Mucosa of descending colon (tissue), 3 donors: ENCODE measurements around the gene SNAP91. TPM values are rescaled to one million over a fixed set of nuclear protein-coding genes. Genes with fewer than 3 reads are reported as not detected.
"Not testable (repeated sequence)": the region's sequence is repeated elsewhere in the genome, so short reads cannot be mapped to it uniquely, and the experiment has no call there.

Experiments used
- ATAC-seq: fragments of 200-7000 bp; cut with Tn5 transposase; one replicate; pipeline ENCODE4 v1.9.1; 2020; ENCODE audit warnings: mild to moderate bottlenecking, moderate library complexity
- DNase-seq, 3 donors: peaks; one replicate each; pipeline ENCODE4 v3.0.0-alpha.2; 2020
- H3K36me3 ChIP-seq: fragments of 200-600 bp; one replicate; pipeline ENCODE4 v1.8.0; 2021; ENCODE audit warnings: low read depth, mild to moderate bottlenecking
- H3K4me1 ChIP-seq: fragments of 200-600 bp; one replicate; pipeline ENCODE4 v1.8.0; 2021; ENCODE audit warnings: low read depth, mild to moderate bottlenecking
- H3K4me3 ChIP-seq: fragments of 200-600 bp; one replicate; pipeline ENCODE4 v1.8.0; 2021; ENCODE audit warnings: mild to moderate bottlenecking
- H3K9me3 ChIP-seq: fragments of 200-600 bp; one replicate; pipeline ENCODE4 v1.8.0; 2021; ENCODE audit warnings: mild to moderate bottlenecking
- intact Hi-C, 2 donors: fragments of 100-400 bp; cut with DNase I in 1 of 2; cut with micrococcal nuclease in 1 of 2; formaldehyde crosslinking; loops; one replicate each; pipeline versions ENCODE4 v1.11.0 to v1.11.1; 2022; cut with DNase I, micrococcal nuclease
- total RNA-seq, 3 donors: library from RNA; stranded (reverse); fragmentation: NEBNext Ultra II Directional in 2 of 3; extraction: Animal tissue kit (Norgen Biotek cat#: 25700) in 2 of 3; gene quantifications; one replicate each; pipeline versions ENCODE4 v1.2.1 to v1.2.4, GENCODE V29; 2021 to 2023
- TF ChIP-seq, protein P1 (sequence below): fragments of 200-600 bp; IDR thresholded peaks from one replicate; pipeline ENCODE4 v1.8.0; 2022; ENCODE audit warnings: antibody characterized with exemption, mild to moderate bottlenecking
- donor health status: DM: no; HTN: no; CAD: no; lungs with moderate emphysema.
- donor health status: DM: no; HTN: no; CAD: no.
- donor health status: DM: no; HTN: yes; CAD: no.

The SNAP91 gene
- total RNA-seq, 3 donors from 2014 or later, result 0.29 to 3.5 (median 0.49) TPM

DNA sequence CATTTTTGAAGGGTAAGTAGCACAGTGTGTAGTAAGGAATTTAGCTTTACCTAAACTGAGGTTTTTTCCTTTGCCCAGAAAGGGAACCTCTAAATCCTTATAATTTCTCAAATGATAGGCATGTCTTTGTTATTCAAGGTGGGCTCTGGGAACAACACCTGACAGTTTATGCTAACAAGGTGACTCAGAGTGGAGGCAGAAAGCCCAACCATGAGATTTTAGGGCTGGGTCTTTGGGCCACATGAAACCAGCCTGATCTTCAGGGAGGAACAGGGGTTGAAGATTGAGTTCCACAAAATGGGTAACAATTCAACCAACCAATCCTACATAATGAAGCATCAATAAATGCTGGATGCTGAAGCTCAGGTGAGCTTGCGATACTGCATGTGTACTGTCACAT is 149.9 kb downstream of the SNAP91 start:
- Histone ChIP-seq H3K9me3 (no peaks in the 10 kb centered on the region), H3K4me3 (no peak overlapping the region), H3K36me3 (no peaks in the 10 kb centered on the region), H3K4me1 (no peaks in the 10 kb centered on the region)
- DNase-seq (no peak), ATAC-seq (no peak)
- TF ChIP-seq, protein P1, sequence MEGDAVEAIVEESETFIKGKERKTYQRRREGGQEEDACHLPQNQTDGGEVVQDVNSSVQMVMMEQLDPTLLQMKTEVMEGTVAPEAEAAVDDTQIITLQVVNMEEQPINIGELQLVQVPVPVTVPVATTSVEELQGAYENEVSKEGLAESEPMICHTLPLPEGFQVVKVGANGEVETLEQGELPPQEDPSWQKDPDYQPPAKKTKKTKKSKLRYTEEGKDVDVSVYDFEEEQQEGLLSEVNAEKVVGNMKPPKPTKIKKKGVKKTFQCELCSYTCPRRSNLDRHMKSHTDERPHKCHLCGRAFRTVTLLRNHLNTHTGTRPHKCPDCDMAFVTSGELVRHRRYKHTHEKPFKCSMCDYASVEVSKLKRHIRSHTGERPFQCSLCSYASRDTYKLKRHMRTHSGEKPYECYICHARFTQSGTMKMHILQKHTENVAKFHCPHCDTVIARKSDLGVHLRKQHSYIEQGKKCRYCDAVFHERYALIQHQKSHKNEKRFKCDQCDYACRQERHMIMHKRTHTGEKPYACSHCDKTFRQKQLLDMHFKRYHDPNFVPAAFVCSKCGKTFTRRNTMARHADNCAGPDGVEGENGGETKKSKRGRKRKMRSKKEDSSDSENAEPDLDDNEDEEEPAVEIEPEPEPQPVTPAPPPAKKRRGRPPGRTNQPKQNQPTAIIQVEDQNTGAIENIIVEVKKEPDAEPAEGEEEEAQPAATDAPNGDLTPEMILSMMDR, result no peak
- intact Hi-C loops, result no loop called here

DNA sequence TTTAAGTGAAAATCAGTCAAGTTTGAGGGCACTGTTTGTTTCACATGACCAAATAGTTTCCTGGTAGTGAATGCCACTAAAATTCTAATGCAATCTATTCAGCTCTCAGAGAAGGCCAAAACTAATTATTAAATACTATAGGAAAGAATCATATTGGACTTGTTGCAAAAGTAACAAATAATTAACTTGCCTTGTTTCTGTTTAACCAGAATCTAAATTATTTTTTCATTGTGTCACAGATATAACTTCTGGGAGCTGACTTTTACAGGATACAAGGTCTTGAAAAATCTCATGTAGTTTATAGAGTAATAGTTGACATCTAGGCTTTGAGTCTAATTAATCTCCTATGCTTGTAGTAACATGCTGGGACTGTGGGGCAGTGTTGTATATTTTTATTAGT is 152.0 kb downstream of the SNAP91 start:
- Histone ChIP-seq H3K4me3 (no peak overlapping the region), H3K9me3 (no peaks in the 10 kb centered on the region), H3K4me1 (no peaks in the 10 kb centered on the region), H3K36me3 (no peaks in the 10 kb centered on the region)
- ATAC-seq (no peak), DNase-seq (no peak)
- TF ChIP-seq, protein P1, result no peak
- intact Hi-C loops, result no loop called here

DNA sequence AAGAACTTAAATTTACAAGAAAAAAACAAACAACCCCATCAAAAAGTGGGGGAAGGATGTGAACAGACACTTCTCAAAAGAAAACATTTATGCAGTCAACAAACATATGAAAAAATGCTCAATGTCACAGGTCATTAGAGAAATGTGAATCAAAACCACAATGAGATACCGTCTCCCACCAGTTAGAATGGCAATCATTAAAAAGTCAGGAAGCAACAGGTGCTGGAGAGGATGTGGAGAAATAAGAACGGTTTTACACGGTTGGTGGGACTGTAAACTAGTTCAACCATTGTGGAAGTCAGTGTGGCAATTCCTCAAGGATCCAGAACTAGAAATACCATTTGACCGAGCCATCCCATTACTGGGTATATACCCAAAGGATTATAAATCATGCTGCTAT is 157.2 kb downstream of the SNAP91 start:
- DNase-seq, H3K9me3 ChIP-seq, intact Hi-C loops, H3K4me3 ChIP-seq, H3K4me1 ChIP-seq, H3K36me3 ChIP-seq, ATAC-seq: not testable (repeated sequence)

DNA sequence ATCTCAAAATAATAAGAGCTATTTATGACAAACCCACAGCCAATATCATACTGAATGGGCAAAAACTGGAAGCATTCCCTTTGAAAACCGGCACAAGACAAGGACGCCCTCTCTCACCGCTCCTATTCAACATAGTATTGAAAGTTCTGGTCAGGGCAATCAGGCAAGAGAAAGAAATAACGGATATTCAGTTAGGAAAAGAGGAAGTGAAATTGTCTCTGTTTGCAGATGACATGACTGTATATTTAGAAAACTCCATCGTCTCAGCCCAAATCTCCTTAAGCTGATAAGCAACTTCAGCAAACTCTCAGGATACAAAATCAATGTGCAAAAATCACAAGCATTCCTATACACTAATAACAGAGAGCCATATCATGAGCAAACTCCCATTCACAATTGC is 158.4 kb downstream of the SNAP91 start:
- ATAC-seq, H3K4me1 ChIP-seq, DNase-seq, H3K9me3 ChIP-seq, intact Hi-C loops, H3K36me3 ChIP-seq, H3K4me3 ChIP-seq: not testable (repeated sequence)

DNA sequence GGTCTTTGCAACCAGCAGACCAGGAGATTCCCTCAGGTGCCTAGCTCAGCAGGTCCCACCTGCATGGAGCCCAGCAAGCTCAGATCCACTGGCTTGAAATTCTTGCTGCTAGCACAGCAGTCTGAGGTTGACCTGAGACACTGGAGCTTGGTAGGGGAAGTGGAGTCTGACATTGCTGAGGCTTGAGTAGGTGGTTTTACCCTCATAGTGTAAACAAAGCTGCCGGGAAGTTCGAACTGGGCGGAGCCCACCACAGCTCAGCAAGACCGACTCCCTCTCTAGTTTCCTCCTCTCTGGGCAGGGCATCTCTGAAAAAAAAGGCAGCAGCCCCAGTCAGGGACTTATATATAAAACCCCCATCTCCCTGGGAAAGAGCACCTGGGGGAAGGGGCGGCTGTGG is 162.3 kb downstream of the SNAP91 start:
- no peaks in the 10 kb centered on the region for H3K36me3 ChIP-seq
- DNase-seq (peak in 1 of 3 donors; percentile 40), ATAC-seq (no peak)
- intact Hi-C loops, result no loop called here
- H3K9me3 ChIP-seq, result no peaks in the 10 kb centered on the region
- TF ChIP-seq, protein P1, result no peak
- no peak overlapping the region for H3K4me3 ChIP-seq
- no peaks in the 10 kb centered on the region for H3K4me1 ChIP-seq

DNA sequence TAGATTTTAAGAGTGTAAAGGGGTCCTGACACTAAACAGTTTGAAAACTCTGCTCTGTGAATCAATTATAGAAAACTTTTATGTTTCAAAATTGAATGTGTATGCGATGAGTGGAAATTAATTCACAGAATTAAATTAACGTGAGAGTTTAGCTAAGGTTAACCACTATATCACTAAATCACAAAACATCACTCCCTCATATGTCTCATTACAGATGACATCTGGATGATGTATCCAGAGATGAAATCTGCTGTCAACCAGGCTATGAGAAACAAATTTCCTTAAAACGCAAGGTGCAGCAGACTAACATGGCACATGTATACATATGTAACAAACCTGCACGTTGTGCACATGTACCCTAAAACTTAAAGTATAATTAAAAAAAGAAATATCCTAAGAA is 169.2 kb downstream of the SNAP91 start:
- Histone ChIP-seq H3K4me3 (no peak overlapping the region), H3K36me3 (no peaks in the 10 kb centered on the region), H3K4me1 (no peaks in the 10 kb centered on the region), H3K9me3 (no peaks in the 10 kb centered on the region)
- intact Hi-C loops, result no loop called here
- DNase-seq (no peak), ATAC-seq (no peak)
- TF ChIP-seq, protein P1, result no peak
